Muscle layer of duodenum (tissue), 2 donors: ENCODE data around the gene CFAP54.

Experiments used
- H3K27ac ChIP-seq: one replicate; pipeline ENCODE4 v1.7.0; 2013; ENCODE audit warnings: mild to moderate bottlenecking, low read length
- H3K27me3 ChIP-seq: one replicate; pipeline ENCODE4 v1.7.0; 2013; ENCODE audit warnings: low read depth, mild to moderate bottlenecking, control low read depth, low read length
- H3K36me3 ChIP-seq, 2 donors: one replicate each; pipeline ENCODE4 v1.7.0; 2013; ENCODE audit warnings: low read length in 2 of 2, control low read depth in 1 of 2, mild to moderate bottlenecking in 1 of 2; ENCODE audit not compliant: insufficient read depth in 2 of 2, control insufficient read depth in 1 of 2
- H3K4me1 ChIP-seq, 2 donors: one replicate each; pipeline ENCODE4 v1.7.0; 2013; ENCODE audit warnings: low read length in 2 of 2, mild to moderate bottlenecking in 2 of 2, control low read depth in 1 of 2, moderate library complexity in 1 of 2; ENCODE audit not compliant: insufficient read depth in 2 of 2, control insufficient read depth in 1 of 2
- H3K4me3 ChIP-seq, 2 donors: one replicate each; pipeline ENCODE4 v1.7.0; 2013; ENCODE audit warnings: low read length in 2 of 2, low read depth in 1 of 2, mild to moderate bottlenecking in 1 of 2
- H3K9me3 ChIP-seq, 2 donors: one replicate each; pipeline ENCODE4 v1.7.0; 2013; ENCODE audit warnings: low read length in 2 of 2, control low read depth in 1 of 2, mild to moderate bottlenecking in 1 of 2; ENCODE audit not compliant: control insufficient read depth in 1 of 2
- donor health status: healthy.

CFAP54 gene

DNA sequence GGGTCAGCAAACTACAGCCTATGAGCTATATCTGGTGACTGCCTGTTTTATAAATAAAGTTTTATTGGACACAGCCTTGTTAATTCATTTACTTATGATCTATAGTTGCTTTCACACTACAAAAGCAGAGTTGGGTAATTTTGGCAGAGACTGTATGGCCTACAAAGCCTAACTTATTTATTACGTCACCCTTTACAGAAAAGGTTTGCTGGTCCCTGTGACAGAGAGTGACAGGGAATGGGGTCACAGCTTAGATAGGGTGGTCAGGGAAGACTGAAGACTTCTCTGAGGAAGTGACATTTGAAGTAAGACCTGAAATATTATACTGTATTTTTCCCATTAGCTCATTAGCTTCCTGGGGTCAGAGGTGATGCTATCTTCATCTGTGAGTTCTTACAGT is 342.0 kb downstream of the CFAP54 start:
- Histone ChIP-seq H3K36me3 (no peaks in the 10 kb centered on the region), H3K4me3 (no peak overlapping the region), H3K27me3 (no peaks in the 10 kb centered on the region), H3K4me1 (no peaks in the 10 kb centered on the region), H3K9me3 (no peaks in the 10 kb centered on the region), H3K27ac (no peak overlapping the region)

DNA sequence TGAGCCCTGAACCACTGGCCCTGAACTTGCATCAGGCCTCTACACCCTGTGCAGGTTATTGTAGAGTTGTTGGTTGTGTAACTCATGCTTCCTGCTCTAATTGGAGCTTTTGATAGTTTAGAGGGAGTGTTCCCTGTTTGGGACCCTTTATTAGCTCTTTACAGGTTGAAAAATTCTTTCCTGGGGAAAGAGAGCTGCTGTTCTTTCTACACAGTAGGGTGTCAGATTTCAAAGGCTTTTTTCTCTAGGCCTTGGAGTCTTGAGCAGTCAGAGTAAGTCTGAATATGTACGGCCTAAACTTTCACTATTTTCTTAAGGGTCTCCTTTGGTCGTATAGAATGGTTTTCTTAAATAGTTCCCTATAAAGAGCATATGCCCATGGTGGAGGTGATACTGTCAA is 356.9 kb downstream of the CFAP54 start:
- no peak overlapping the region for H3K4me3 ChIP-seq
- no peaks in the 10 kb centered on the region for H3K9me3 ChIP-seq
- no peaks in the 10 kb centered on the region for H3K27me3 ChIP-seq
- no peaks in the 10 kb centered on the region for H3K36me3 ChIP-seq
- no peaks in the 10 kb centered on the region for H3K4me1 ChIP-seq
- H3K27ac ChIP-seq, result no peak overlapping the region

DNA sequence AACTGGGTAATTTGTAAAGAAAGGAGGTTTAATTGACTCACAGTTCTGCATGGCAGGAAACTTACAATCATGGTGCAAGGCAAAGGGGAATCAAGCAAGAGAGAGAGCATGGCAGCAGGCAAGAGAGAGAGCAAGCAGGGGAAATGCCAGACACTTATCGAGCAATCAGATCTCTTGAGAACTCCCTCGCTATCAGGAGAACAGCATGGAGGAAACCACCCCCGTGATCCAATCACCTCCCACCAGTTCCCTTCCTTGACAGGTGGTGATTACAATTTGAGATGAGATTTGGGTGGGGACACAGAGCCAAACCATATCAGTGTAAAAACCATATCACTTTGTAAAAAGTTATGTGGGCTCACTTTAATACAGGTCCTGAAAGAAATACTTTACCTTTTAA is 361.3 kb downstream of the CFAP54 start:
- H3K27me3 ChIP-seq, result no peaks in the 10 kb centered on the region
- no peaks in the 10 kb centered on the region for H3K4me1 ChIP-seq
- no peak overlapping the region for H3K4me3 ChIP-seq
- H3K27ac ChIP-seq, result no peak overlapping the region
- no peaks in the 10 kb centered on the region for H3K9me3 ChIP-seq
- no peaks in the 10 kb centered on the region for H3K36me3 ChIP-seq

DNA sequence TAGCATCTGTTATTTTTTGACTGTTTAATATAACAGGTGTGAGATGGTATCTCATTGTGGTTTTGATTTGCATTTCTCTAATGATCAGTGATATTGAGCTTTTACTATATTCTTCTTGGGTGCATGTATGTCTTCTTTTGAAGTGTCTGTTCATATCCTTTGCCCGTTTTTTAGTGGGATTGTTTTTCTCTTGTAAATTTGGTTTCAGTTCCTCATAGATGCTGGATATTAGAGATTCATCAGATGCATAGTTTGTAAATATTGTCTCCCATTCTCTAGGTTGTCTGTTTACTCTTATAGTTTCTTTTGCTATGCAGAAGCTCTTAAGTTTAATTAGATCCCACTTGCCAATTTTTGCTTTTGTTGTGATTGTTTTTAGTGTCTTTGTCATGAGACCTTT is 368.8 kb downstream of the CFAP54 start:
- Histone ChIP-seq H3K27ac (no peak overlapping the region), H3K9me3 (no peaks in the 10 kb centered on the region), H3K4me3 (no peak overlapping the region), H3K4me1 (no peaks in the 10 kb centered on the region), H3K36me3 (no peaks in the 10 kb centered on the region), H3K27me3 (no peaks in the 10 kb centered on the region)

DNA sequence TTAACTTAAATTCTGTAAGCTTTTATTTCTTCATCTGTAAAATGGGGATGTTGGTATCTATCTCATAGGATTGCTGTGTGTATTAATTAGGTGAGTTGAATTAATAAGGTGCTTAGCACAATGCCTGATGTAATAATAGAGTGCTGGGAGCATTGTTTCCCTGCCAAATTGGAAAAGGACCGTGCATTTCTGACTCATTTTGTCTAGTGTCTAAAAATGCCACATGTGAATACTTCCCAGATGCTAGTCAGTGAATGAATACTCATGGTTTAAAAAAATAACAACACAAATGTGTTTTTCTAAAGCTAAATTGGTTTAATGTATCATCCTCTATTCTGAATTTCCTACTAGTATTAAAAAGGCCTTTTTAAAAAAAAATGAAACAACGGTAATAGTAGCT is 372.3 kb downstream of the CFAP54 start:
- Histone ChIP-seq H3K4me1 (no peaks in the 10 kb centered on the region), H3K4me3 (no peak overlapping the region), H3K27ac (no peak overlapping the region), H3K36me3 (no peaks in the 10 kb centered on the region), H3K27me3 (no peaks in the 10 kb centered on the region), H3K9me3 (no peaks in the 10 kb centered on the region)

DNA sequence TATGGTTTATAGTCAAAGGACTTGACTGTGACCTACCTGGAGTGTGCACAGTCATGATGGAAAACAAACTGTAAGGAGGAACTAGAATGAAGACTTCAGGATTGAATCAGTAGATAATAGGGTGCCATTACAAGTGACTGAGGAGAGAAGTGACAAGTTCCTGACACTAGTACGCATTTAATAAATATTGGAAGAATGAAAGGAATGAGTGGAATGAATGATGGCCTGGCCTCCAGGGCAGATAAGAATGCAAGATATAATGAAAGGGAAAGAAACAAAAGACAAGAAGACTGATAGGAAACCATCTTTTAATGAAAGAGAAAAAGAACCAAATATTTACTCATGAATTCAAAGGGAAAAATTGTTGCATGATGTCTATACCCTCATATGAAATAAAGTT is 372.9 kb downstream of the CFAP54 start:
- H3K9me3 ChIP-seq, result no peaks in the 10 kb centered on the region

DNA sequence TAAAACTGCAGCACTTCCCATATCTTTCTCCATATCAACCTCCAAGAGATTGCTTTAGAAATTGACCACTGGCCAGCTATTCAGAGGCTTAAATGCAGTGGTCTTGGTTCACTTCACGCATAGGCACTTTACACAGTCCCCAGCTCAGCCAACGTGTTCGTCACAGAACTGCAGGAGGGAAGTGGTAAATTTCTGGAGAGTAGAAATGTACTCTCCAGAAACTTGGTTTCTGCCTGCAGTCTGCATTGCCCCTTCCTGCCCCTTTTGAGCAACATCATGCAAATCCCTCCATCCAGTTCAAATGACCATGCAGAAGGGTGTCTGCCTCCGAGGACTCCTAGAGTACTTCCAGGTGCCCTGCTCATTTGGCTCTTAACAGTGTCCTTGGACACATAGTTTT is 375.0 kb downstream of the CFAP54 start:
- H3K27me3 ChIP-seq, result no peaks in the 10 kb centered on the region
- no peaks in the 10 kb centered on the region for H3K4me1 ChIP-seq
- no peaks in the 10 kb centered on the region for H3K9me3 ChIP-seq
- no peak overlapping the region for H3K4me3 ChIP-seq
- no peaks in the 10 kb centered on the region for H3K36me3 ChIP-seq
- H3K27ac ChIP-seq, result no peak overlapping the region

More for the DNA sequence above, 372.9 kb downstream of the CFAP54 start:
- Histone ChIP-seq H3K36me3 (no peaks in the 10 kb centered on the region), H3K27me3 (no peaks in the 10 kb centered on the region), H3K4me1 (no peaks in the 10 kb centered on the region), H3K4me3 (no peak overlapping the region), H3K27ac (no peak overlapping the region)

DNA sequence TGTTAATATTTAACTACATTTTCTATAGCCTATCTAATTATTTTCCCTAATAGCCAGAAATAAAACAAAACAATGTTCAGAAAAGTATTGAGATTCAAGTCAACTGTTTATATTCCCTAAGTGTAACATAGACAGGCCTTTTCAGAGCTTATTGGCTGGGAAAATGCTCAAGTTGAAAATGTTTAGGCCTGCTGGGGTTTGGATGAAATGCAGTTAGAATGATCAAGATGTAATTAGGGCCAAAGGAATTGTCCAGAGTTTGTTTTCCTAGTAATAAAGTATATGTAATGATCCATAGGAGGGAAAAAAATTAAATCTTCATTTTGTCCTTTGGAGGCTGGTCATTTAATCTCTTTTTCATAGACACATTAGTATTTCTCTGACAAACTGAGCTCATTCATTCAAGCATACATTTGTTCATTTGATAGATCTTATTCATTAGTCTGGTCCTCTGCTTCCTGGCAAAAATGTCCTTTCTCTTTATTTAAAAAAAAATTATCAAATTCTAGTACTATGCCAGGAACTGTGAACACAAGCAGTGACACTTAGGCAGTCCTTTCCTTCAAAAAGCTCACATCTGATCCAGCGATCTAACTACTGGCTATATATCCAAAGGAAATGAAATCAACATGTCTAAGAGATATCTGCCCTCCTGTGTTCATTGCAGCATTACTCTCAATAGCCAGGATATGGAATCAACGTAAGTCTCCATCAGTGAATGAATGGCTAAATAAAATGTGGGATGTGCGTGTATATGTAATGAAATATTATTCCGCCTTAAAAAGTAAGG is 377.6 kb downstream of the CFAP54 start:
- no peaks in the 10 kb centered on the region for H3K9me3 ChIP-seq
- no peaks in the 10 kb centered on the region for H3K27me3 ChIP-seq
- H3K36me3 ChIP-seq, result no peaks in the 10 kb centered on the region
- no peak overlapping the region for H3K4me3 ChIP-seq
- no peak overlapping the region for H3K27ac ChIP-seq
- no peaks in the 10 kb centered on the region for H3K4me1 ChIP-seq

DNA sequence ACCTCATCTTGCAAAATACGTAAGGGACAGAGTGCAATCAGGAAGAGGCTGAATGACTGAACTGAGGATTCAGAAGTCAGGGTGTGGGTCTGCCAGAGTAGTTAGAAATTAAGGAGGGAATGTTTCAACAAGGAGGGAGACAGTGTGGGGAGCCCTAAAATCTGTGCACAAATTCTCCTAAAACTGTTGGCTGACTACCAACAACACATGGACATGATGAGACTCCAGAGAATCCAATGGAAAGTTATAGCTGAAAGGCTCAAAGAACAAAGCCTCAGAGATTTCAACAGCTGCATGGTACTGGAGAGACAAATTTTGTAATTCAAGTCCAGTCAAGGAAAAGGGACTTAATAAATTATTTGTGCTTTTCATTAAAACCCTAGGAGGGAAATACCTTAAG is 381.6 kb downstream of the CFAP54 start:
- no peaks in the 10 kb centered on the region for H3K9me3 ChIP-seq
- no peak overlapping the region for H3K27ac ChIP-seq
- no peak overlapping the region for H3K4me3 ChIP-seq
- H3K36me3 ChIP-seq, result no peaks in the 10 kb centered on the region
- H3K27me3 ChIP-seq, result no peaks in the 10 kb centered on the region
- no peaks in the 10 kb centered on the region for H3K4me1 ChIP-seq

DNA sequence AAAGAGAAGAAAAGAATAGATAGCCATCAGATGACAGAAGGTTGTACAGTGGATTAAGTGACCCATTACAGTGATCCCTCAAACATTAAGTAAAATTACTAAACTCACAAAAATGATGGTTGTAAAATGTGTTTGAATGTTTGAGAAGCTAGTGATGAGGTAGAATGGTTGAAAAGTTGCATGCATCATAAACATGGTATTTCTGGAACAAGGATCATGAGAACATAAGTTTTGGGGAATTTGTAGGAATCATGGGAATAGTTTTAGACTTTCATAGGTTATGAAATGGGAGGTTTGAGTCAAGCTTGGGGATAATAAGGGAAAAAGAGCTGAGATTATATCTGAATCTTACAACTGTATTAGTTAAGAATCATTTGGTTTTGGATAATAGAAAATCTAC is 383.6 kb downstream of the CFAP54 start:
- H3K27me3 ChIP-seq, result no peaks in the 10 kb centered on the region
- no peak overlapping the region for H3K27ac ChIP-seq
- H3K9me3 ChIP-seq, result no peaks in the 10 kb centered on the region
- no peak overlapping the region for H3K4me3 ChIP-seq
- no peaks in the 10 kb centered on the region for H3K36me3 ChIP-seq
- H3K4me1 ChIP-seq, result no peaks in the 10 kb centered on the region

DNA sequence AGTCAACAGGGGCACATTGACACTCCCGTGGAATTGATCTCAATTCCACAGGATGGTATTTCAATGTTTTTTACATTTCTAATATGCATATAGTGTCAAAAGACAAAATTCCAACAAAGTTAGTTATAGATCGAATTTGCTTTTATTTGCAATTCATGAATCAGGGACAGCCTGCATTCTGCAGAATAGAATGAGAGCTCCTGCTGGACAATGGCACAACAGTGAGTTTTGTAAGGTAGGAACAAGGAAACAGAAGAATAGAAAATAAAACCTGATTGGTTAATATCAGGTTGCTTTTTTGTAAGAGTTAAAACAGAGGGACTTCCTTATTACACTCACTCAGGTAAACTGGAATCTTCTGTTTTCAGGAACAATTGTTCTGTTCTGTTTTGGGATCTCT is 384.8 kb downstream of the CFAP54 start:
- H3K27me3 ChIP-seq, result no peaks in the 10 kb centered on the region
- no peak overlapping the region for H3K27ac ChIP-seq
- H3K9me3 ChIP-seq, result no peaks in the 10 kb centered on the region
- no peak overlapping the region for H3K4me3 ChIP-seq
- no peaks in the 10 kb centered on the region for H3K4me1 ChIP-seq
- no peaks in the 10 kb centered on the region for H3K36me3 ChIP-seq

DNA sequence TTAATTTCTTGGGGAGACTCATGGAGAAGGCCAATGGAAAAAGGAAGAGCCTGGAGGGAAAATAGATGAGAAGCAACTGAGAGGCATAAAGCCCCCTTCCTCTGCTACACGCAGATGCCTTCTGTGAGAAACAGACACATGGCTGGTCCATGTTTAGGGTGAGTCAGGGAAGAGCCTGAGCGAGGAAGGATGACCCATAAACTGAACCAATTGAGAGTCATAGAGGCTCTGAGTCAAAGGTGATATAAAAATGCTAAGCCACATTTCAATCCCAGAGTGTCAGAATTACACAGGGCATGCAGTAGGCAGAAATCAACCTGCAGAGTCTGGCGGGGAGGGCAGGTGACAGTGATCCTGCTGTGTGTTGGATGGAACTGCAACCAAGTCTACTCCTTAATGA is 387.6 kb downstream of the CFAP54 start:
- H3K9me3 ChIP-seq, result no peaks in the 10 kb centered on the region
- H3K36me3 ChIP-seq, result no peaks in the 10 kb centered on the region
- no peak overlapping the region for H3K27ac ChIP-seq
- no peaks in the 10 kb centered on the region for H3K4me1 ChIP-seq
- H3K27me3 ChIP-seq, result no peaks in the 10 kb centered on the region
- H3K4me3 ChIP-seq, result no peak overlapping the region
